Prostate gland (tissue), 2 donors: Measurements from ENCODE around the gene FBXL17.

ENCODE experiments used
- CTCF ChIP-seq, 4 experiments: fragments of 200-600 bp in 2 of 4; fragments of 450-650 bp in 2 of 4; sonication (generic) in 2 of 4; IDR thresholded peaks; 1 replicate in 3 of 4; 2 replicates in 1 of 4; pipeline ENCODE4 v1.5.1; 2016 to 2019; ENCODE audit warnings: antibody characterized with exemption in 4 of 4, mild to moderate bottlenecking in 2 of 4, moderate library complexity in 2 of 4
- POLR2A ChIP-seq: fragments of 450-650 bp; IDR thresholded peaks from one replicate; pipeline ENCODE4 v1.6.1; 2016; ENCODE audit warnings: antibody characterized with exemption, mild to moderate bottlenecking
- POLR2AphosphoS5 ChIP-seq: sonication (generic); formaldehyde crosslinking; IDR thresholded peaks from one replicate; pipeline ENCODE4 v1.6.1; 2017; ENCODE audit warnings: antibody characterized with exemption

- no peak for TF ChIP-seq CTCF (IDR thresholded peaks at IDR 0.05)
- TF ChIP-seq POLR2A, result no peak
- TF ChIP-seq POLR2AphosphoS5, result no peak
These were observed 252.8 kb downstream of the FBXL17 start for GRCh38 chr5:108129129-108129528.
